ENCODE data around the gene HECTD4.

DNA sequence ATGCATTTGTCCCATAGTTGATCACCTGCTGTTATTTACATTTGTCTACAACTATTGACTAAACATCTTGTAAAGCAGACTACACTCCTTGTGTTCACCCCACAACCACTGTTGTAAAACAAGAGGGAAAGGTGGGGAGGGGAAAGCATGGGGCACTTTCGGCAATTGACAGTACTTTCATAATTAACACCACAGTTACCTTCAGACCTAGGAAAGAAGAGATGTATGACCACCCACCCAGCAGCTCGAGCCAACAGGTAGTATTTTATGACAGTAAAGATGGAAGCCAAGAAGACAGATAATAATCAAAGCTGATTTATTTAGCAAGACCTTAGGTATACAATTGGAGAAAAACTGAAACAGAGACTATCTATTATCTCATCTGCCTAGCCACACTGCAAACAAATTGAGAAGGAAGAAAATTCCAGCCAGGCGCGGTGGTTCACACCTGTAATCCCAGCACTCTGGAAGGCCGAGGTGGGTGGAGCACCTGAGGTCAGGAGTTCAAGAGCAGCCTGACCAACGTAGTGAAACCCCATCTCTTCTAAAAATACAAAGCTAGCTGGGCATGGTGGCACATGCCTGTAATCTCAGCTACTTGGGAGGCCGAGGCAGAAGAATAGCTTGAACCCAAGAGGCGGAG lies 11.2 kb downstream of the HECTD4 start:
- no peak for TF ChIP-seq EGR1 (IDR thresholded peaks at IDR 0.05; ENCODE audit: low read depth in 2 of 2)
- TF ChIP-seq, protein P1, sequence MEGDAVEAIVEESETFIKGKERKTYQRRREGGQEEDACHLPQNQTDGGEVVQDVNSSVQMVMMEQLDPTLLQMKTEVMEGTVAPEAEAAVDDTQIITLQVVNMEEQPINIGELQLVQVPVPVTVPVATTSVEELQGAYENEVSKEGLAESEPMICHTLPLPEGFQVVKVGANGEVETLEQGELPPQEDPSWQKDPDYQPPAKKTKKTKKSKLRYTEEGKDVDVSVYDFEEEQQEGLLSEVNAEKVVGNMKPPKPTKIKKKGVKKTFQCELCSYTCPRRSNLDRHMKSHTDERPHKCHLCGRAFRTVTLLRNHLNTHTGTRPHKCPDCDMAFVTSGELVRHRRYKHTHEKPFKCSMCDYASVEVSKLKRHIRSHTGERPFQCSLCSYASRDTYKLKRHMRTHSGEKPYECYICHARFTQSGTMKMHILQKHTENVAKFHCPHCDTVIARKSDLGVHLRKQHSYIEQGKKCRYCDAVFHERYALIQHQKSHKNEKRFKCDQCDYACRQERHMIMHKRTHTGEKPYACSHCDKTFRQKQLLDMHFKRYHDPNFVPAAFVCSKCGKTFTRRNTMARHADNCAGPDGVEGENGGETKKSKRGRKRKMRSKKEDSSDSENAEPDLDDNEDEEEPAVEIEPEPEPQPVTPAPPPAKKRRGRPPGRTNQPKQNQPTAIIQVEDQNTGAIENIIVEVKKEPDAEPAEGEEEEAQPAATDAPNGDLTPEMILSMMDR (IDR thresholded peaks at IDR 0.05; ENCODE audit: low read depth, low read length, missing input control) = no peak

All from liver (tissue), 3 donors.